NCI-H1092 (cell line): ENCODE data around the gene CKAP2L.

Experiments used
- DNase-seq: peaks from one replicate; lab custom pipeline; 2025; lab: John Stamatoyannopoulos, UW

Gene CKAP2L

GRCh38 chr2:112760149-112760548 lies 4.3 kb downstream of the CKAP2L start:
- DNase-seq, result no peak

- no peak for DNase-seq
Measured at GRCh38 chr2:112758711-112759110, 5.7 kb downstream of the CKAP2L start.

DNA sequence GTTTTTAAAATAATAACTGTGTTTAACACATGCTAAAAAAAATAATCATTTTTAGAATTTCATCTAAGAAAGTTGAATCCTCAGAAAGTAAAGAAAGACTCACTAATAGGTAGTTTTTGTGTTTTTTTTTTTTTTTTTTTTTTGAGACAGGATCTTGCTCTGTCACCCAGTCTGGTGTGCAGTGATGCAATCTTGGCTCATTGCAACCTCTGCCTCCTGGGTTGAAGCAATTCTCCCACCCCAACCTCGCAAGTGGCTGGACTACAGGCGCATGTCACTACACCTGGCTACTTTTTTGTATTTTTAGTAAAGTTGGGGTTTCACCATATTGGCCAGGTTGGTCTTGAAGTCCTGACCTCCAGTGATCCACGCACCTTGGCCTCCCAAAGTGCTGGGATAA lies 7.1 kb downstream of the CKAP2L start:
- no peak for DNase-seq

- DNase-seq, result no peak
Measured at GRCh38 chr2:112756207-112756606, 8.2 kb downstream of the CKAP2L start.

- no peak for DNase-seq
Measured at GRCh38 chr2:112755444-112755843, 9.0 kb downstream of the CKAP2L start.

- no peak for DNase-seq
Measured at GRCh38 chr2:112754564-112754963, 9.8 kb downstream of the CKAP2L start.

- DNase-seq, result no peak
Measured at GRCh38 chr2:112752667-112753066, 11.7 kb downstream of the CKAP2L start.

GRCh38 chr2:112751451-112752197 lies 12.8 kb downstream of the CKAP2L start:
- no peak for DNase-seq

GRCh38 chr2:112750560-112750843 lies 13.9 kb downstream of the CKAP2L start:
- DNase-seq, result no peak

DNA sequence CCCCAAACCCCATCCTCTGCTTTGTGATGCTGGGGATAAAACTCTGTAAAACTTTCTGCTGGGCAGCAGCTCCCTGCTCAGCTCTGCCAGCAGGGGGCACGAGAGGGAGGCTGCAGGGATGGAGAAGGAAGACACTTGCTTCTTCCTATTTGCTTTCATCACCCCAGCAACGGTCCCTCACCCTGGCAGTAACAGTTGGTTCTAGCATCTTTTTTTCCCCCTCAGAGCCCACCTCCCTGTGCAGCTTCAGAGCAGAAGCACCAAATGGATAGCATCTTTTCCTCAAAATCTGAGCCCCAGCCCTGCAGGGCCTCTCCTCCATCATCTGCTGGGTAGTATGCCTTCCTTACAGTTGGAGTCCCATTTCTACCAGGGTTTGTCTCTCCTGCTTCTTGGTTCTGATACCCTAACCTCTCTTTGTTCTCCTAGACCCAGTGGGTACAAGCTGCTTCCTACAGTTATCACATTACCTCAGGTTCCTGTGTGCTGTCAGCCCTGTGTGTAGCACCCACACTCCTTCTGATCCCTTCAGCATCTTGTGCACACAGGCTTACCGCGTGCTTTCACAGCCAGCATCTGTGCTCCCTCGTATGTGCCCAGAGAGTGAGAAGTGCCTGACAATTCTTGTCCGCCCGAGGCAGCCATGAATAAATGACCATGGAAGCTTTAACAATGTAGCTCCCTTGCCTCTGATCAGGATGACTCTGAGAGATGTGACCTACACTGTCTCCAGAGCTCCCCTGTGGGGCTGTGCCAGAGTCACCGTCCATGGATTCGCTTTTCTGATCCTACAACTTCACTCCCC lies 14.5 kb downstream of the CKAP2L start:
- DNase-seq, result no peak

- no peak for DNase-seq
Measured at GRCh38 chr2:112740527-112740926, 23.9 kb downstream of the CKAP2L start.

- no peak for DNase-seq
Measured at GRCh38 chr2:112737542-112738232, 26.7 kb downstream of the CKAP2L start.

DNA sequence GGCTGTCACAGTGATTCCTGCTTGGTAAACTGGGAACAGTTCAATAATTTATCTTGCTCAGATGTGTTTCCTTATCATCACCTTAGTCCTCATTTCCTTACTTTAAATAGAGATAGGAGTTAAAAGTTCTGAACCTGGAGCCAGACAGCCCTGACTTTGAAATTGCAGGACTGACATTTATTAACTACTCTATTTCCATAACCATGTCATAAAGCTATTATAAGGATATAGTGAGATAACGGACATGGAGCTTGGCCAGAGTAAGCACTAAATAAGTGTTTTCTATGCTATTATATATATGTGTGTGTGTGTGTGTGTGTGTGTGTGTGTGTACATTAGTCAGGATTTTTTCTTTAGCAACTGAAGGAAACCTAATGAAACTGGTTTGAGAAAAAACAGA lies 30.5 kb downstream of the CKAP2L start:
- DNase-seq, result no peak

GRCh38 chr2:112733456-112733855 lies 31.0 kb downstream of the CKAP2L start:
- DNase-seq, result no peak

- DNase-seq, result no peak
Measured at GRCh38 chr2:112731479-112731878, 32.9 kb downstream of the CKAP2L start.

DNA sequence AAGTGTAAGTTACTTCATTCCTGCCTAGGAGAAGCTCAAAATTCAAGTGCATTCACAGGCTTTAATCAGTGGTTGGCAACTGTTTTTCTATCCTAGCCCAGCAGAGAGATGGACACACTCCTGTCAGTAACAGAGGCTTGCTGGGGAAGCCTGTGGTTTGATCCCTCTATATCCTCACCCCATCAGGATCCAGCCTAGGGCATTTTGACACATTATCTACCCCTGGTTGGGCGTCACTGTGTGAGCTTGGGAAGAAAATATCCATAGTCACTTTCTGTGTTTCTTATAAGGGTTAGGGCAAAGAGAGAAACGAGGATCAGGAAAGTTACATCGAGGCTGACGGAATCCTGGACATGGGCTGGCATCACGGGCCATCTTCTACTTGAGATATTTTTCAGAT lies 33.6 kb downstream of the CKAP2L start:
- DNase-seq, result no peak

GRCh38 chr2:112730216-112730615 lies 34.2 kb downstream of the CKAP2L start:
- DNase-seq, result no peak

- DNase-seq, result no peak
Measured at GRCh38 chr2:112728378-112729175, 35.8 kb downstream of the CKAP2L start.

DNA sequence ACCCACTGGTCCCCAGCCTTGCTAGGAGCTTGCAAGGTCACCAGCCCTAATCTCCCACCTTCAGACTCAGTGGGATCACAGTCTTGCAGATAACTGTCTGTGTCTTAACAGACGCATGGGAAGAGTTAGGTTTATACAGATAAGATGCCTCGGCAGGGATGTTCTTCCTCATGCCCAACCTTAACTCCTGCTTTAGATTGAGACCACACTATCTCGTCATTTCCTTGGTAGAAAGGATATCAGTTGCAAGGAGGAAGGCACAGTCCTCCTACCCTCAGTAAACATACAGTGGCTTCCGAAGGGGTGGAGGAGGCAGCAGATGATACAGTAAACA lies 36.4 kb downstream of the CKAP2L start:
- no peak for DNase-seq

DNA sequence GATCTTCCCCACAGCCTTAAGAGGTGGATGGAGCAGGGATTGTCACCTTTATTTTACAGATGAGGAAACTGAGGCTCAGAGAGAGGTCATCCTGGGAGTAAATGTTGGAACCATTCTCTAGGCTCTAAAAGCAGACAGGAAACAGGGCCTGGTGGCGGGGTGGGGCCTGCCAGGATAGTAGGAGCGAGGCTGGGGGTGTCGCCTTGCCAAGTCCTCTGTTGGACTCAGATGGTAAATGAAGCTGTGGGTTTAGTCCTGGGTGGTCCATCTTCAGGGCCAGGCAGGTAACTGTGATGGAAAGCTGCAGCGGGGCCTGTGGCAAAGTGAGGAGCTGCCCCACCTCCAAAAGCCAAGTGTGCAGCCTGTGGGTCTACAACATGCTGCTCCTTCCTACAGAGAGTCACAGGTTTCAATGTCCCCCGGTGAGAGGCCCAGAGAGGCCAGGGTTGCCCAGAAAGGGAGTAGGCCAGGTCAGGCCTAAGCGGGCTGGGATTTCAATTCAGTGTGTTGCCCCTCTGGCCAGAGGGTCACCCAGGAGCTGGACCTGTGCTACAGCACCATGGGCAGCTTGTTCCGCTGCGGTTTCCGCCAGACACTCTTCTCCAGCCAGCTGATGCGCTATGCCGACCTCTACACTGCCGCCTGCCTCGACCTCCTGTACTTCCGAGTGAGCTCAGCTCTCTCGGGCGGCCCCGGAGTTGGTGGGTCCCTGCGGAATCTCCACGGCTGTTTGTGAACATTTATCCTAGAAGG lies 37.0 kb downstream of the CKAP2L start:
- no peak for DNase-seq

DNA sequence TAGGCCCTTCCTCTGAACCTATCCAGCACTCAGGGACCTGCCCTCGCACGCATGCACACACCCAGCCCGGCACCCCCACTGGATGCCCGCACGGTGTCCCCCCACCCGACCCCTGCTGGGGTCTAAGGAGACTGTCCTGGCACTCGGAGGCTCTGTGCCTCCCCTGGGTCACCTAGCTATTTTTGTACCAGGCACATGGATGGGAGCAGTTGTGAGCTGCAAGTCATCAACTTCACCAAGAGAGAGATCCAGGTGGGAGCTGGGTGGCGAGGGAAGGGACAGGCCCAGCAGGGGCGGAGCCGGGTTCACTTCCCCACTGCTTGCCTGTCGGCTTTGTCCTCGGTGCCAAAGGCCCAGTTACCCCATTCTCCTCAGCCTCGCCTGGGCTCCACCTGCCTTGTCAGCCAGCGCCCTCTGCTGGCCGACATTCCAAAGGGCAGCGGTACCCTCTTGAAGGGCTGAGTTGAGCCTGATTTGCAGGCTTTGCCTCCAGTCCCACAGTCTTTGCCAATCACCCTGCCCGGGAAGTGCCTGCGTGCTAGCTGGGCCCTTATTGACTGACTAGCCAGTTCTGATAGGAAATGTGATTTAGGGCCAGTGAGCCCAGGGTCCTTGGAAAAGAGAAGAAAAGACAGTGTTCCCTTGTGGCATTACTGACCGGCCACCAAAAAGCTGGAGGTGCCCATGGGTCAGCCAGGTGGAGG lies 37.8 kb downstream of the CKAP2L start:
- peak; percentile 76 for DNase-seq
